HT-29 (cell line): ENCODE data around the gene SSX5. TPM values are rescaled to one million over a fixed set of nuclear protein-coding genes. Genes with fewer than 3 reads are reported as not detected.
"Not testable (repeated sequence)": the region's sequence is repeated elsewhere in the genome, so short reads cannot be mapped to it uniquely, and the experiment has no call there.

Experiments used
- DNase-seq: peaks from one replicate; pipeline ENCODE4 v3.0.0-alpha.2; 2015; ENCODE audit warnings: low spot score
- small RNA-seq: library from RNA; depleted of rRNA; stranded (forward); fragments of <200 nt; gene quantifications from one replicate; pipeline ENCODE3, GENCODE V24; 2014
- total RNA-seq: library from RNA; depleted of rRNA; stranded (reverse); fragments of >200 nt; shearing (Covaris generic); gene quantifications from 2 replicates; pipeline ENCODE4 v1.2.3, GENCODE V29; 2014; rRNA removed

Gene SSX5, protein sequence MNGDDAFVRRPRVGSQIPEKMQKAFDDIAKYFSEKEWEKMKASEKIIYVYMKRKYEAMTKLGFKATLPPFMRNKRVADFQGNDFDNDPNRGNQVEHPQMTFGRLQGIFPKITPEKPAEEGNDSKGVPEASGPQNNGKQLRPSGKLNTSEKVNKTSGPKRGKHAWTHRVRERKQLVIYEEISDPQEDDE
- not detected in 2 replicates for total RNA-seq

DNA sequence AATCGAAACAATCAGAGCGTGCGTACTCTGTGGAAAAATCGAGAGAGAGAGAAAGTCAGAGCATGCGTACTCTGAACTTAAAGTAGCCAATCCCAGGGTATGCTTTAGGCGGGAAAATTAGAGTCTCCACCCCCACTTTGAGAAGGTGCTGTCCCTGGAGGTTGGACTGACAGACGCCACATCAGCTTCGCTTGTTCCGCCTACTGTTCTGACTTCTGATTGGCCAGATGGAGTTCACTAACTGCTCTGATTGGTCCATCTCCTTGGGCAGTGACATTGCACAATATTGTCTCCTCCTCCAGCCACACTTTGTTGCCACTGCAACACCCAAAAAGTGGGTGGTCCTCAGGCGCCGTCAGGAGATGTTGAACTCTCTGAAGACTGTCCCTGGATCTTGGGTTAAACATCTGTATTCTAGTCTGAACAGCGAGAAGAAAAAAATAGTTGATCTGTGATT, at the start of gene SSX5:
TSS of gene SSX5 (minus strand) at position 51 of the 457 bp plus-strand sequence. CDS start 1,437 bp downstream, outside the sequence.
- no peak for DNase-seq

DNA sequence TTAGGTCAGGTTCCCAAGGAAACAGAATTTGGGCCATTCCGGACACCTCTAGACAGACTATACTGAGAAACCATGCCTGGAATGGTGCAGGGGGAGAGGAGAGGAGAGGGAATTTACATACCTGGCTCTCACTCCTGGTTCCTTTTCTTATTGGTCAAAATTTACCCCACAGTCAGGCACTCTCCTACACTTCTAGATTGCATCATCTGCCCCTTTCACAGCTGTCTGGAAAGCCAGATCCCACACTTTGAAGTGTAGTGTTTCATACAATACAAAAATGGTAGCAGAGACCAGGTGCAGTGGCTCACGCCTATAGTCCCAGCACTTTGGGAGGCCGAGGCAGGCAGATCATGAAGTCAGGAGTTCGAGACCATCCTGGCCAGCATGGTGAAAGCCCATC, 27.6 kb upstream of the SSX5 start:
- not testable (repeated sequence) for DNase-seq

DNA sequence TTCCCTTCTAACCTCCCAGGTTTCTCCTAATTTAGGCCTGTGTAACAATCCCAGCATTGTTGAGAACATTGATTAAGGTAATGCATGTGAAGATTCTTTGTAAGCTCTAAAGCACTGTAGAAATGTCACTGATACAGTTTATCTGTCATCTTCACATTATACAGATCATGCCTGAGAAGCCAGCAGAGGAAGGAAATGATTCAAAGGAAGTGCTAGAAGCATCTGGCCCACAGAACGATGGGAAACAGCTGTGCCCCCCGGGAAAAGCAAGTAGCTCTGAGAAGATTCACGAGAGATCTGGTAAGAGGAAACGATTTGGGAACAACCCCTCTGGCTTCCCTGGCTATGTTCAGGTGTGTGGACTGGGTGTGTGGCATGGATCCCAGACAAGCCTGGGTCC, 17.7 kb upstream of the SSX5 start:
- not testable (repeated sequence) for DNase-seq

DNA sequence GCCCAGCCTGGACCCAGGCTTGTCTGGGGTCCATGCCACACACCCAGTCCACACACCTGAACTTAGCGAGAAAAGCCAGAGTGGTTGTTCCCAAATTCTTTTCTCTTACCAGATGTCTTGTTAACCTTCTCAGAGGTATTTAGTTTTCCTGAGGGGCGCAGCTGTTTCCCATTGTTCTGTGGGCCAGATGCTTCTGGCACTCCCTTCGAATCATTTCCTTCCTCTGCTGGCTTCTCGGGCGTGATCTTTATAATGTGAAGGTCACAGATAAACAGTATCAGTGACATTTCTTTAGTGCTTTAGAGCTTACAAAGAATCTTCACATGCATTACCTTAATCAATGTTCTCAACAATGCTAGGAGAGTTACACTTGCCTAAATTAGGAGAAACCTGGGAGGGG, 6.6 kb downstream of the SSX5 start:
- not testable (repeated sequence) for DNase-seq

DNA sequence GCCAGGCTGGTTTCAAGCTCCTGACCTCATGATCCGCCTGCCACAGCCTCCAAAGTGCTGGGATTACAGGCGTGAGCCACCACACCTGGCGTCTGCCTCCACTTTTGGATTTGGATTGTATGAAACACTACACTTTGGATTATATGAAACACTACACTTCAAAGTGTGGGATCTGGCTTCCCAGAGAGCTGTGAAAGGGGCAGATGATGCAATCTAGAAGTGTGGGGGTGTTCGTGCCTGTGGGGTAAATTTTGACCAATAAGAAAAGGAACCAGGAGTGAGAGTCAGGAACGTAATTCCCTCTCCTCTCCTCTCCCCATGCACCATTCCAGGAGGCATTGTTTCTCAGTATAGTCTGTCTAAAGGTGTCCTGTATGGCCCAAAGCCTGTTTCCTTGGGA, 14.7 kb downstream of the SSX5 start:
- not testable (repeated sequence) for DNase-seq

DNA sequence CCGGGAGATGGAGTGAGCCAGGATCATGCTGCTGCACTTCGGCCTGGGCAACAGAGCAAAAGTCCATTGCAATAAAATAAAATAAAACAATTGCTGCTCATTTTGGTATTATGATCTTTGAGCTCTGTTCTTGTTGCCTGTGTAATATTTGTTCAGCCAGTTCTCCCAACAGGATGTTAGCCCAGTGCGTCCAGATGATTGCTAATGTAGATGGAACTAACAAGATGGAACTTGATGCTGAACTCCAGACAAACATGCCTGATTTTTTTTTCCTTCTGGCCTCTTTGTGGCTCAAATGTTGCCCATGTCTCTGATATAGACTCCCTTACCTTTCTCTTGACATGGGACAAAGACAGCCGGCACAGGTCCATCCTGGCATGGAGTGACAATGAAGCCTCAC, 15.8 kb downstream of the SSX5 start:
- no peak for DNase-seq

DNA sequence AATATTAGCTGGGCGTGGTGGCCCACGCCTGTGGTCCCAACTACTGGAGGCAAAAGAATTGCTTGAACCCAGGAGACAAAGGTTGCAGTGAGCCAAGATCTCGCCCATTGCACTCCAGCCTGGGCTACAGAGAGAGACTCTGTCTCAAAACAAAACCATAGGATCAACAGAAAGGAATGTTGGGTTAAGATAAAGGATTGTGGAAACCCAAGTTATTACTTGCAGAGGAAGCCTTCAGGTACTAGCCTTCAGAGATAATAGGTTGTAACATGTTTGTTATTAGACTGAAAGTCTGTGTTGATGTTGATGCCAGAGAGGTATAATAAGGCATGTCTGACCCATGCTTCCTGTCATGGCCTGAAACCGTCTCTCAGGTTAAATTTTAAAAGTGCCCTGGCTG, 16.9 kb downstream of the SSX5 start:
- DNase-seq, result no peak

DNA sequence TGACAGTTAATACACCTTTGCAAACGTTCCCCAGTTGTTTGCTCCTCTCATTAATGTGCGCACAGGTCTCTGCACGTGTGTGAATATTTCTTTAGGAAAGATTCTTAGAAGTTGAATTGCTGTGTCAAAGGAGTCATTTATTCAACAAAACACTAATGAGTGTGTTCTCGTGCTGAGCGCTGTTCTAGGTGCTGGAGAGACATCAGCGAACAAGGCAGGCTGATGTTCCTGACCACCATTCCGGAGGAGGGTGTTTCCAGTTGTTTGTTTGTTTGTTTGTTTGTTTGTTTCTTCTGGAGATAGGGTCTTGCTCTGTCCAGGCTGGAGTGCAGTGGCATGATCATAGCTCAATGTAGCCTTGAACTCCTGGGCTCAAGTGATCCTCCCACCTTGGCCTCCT, 30.3 kb downstream of the SSX5 start:
- DNase-seq, result not testable (repeated sequence)

DNA sequence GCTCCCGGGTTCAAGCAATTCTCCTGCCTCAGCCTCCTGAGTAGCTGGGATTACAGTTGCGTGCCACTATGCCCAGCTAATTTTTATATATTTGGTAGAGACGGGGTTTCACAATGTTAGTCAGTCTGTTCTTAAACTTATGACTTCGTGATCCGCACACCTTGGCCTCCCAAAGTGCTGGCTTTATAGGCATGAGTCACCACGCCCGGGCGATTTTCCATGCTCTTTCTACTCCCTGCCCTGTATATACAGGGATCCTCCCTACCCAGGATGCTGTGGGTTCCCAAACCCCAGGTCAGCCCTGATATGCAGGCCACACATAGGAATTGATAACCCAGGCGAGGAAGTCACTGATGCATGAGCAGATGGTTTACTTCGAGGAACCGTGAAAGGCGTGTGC, 31.4 kb downstream of the SSX5 start:
- peak; percentile 11 for DNase-seq

DNA sequence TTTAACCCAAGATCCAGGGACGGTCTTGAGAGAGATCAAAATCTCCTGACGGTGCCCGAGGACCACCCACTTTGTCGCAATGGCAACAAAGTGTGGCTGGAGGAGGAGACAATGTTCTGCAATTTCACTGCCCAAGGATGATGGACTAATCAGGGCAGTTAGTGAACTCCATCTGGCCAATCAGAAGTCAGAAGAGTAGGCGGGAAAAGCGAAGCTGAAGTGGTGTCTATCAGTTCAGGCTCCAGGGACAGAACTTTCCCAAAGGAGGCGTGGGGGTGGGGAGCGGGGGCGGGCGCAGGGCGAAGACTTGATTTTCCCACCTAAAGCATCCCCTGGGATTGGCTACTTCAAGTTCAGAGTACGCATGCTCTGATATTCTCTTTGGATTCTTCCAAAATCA, 40.6 kb downstream of the SSX5 start:
- DNase-seq, result no peak

DNA sequence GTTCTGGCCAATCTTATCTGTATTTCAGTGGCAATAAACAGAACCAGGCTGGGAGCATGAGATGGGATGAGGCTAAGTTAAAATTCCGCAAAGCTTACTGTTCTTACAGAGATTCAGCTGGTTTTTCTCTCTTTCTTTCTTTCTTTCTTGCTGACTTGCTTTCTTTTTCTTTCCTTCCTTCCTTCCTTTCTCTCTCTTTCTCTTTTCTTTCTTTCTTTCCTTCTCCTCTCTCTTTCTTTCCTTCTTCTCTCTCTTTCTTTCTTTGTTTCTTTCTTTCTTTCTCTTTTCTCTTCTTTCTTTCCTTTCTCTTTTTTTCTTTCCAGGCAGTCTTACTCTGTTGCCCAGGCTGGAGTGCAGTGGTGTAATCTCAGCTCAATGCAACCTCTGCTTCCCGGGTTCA, 41.8 kb downstream of the SSX5 start:
- DNase-seq, result no peak

DNA sequence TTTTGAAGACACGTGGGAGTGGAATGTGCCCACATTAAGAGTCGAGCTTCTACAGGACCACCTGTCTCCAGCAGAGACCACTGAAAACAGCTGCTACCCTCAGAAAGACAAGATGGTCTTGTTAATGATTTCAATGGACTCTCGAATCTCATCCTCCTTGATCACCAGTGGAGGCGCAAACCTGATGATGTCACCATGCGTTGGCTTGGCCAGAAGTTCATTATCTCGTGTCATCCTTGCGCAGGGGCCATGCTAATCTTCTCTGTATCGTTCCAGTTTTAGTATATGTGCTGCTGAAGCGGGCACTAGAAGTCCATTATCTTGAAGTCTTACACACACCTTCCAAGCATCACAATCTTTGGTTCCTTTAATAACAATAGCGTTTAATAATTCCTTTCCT, 42.8 kb downstream of the SSX5 start:
- DNase-seq, result no peak

DNA sequence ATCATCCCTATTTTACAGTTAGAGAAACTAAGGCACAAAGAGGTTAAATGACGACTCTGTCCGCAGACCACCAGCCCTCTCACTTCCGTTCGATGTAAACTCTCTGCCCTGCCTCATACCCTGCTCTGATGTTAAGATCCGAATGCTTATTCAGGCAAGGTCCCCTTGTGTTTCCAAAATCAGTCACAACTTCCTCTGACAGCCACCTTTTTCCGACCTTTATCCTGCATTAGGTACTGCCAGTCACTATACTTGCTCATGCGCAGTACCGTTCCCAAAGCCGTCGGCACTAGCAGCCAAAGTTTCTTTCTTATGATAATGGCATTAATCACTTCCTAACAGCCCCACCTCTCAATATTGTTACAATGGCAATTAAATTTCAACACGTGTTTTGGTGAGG, 53.9 kb downstream of the SSX5 start:
- not testable (repeated sequence) for DNase-seq

DNA sequence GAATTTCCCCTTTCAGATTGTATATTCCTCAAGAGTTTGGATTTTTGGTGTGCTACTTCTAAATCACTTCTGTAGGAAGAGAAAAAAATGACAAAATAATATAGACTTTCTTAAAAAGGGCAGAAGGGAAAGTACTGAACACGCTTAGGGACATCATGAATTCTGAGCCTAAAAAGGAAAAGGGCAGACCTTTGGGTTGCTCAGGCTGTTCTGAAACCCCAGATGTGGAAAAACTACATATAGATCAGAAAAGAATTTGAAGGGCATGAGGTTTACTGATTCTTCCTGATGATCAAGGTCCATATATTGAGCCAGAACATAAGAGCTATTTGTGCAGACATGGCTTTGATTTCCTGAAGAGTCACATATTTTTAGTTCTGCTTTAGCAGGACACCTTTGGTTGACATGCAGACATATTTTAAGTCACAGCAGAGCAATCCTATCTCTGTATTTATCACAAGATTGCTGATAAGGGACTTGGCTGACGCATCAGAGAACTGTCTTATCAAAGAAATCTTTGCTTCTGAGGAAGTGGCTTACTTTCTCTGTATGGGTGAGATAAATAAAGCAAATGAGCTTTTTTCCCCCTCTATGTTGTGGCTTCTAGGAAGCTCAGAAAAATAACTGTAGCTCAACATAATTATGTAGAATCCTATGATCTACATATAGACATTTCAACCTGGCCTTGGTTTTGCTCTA, 54.6 kb downstream of the SSX5 start:
- DNase-seq, result not testable (repeated sequence)

DNA sequence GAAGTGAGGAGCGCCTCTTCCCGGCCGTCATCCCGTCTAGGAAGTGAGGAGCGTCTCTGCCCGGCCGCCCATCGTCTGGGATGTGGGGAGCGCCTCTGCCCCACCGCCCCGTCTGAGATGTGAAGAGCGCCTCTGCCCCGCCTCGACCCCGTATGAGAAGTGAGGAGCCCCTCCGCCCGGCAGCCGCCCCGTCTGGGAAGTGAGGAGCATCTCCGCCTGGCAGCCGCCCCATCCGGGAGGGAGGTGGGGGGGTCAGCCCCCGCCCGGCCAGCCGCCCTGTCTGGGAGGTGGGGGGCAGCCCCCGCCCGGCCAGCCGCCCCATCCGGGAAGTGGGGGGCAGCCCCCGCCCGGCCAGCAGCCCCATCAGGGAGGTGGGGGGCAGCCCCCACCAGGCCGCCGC, 57.5 kb downstream of the SSX5 start:
- DNase-seq, result not testable (repeated sequence)

Small RNA genes within 50 kb of the gene (small RNA-seq; reads per million reads assigned to genes)
- not detected for gene AC245047.3
- gene AC245047.7, result not detected
- not detected for gene RNA5SP503
- gene RNU6-707P, result not detected

Other genes with a start within 250 kb of the SSX5 start
- 0.81 and 0.83 TPM in 2 replicates for gene ZNF182, start 192.8 kb downstream of the SSX5 start, total RNA-seq
- not detected in 2 replicates for gene SPACA5, start 189.8 kb downstream of the SSX5 start, total RNA-seq
- gene ZNF630, start 125.2 kb downstream of the SSX5 start, total RNA-seq, result 0.10 and 0.68 TPM in 2 replicates
- not detected in 2 replicates for gene SPACA5B, start 66.2 kb downstream of the SSX5 start, total RNA-seq
- not detected in 2 replicates for gene SSX1, start 58.6 kb upstream of the SSX5 start, total RNA-seq
- gene SSX3, start 159.9 kb upstream of the SSX5 start, total RNA-seq, result not detected in 2 replicates
- gene SSX4, start 186.7 kb upstream of the SSX5 start, total RNA-seq, result not detected in 2 replicates
- not detected in 2 replicates for gene SSX4B, start 215.2 kb upstream of the SSX5 start, total RNA-seq